HAP-1 (cell line): Measurements from ENCODE around the gene TBCEL.
A peak's percentile ranks its signal among the peaks of the same experiment; 100 is the strongest.
"Not testable (repeated sequence)": the region's sequence is repeated elsewhere in the genome, so short reads cannot be mapped to it uniquely, and the experiment has no call there.

Experiments used
- DNase-seq, 2 experiments: peaks; one replicate each; pipeline ENCODE4 v3.0.0-alpha.2; 2016 to 2020; ENCODE audit warnings: low spot score in 2 of 2
- H3K27me3 ChIP-seq: fragments of 250-450 bp; sonication (Bioruptor Pico); 2 replicates; pipeline ENCODE4 v1.5.1; 2020; ENCODE audit warnings: low read depth, mild to moderate bottlenecking, moderate library complexity
- H3K36me3 ChIP-seq: fragments of 250-450 bp; sonication (Bioruptor Pico); replicated peaks from 2 replicates; pipeline ENCODE4 v1.5.1; 2020; ENCODE audit warnings: mild to moderate bottlenecking
- H3K4me1 ChIP-seq: fragments of 250-450 bp; sonication (Bioruptor Pico); 2 replicates; pipeline ENCODE4 v1.5.1; 2020; ENCODE audit warnings: mild to moderate bottlenecking
- H3K4me3 ChIP-seq: fragments of 250-450 bp; sonication (Bioruptor Pico); 2 replicates; pipeline ENCODE4 v1.5.1; 2020; ENCODE audit warnings: mild to moderate bottlenecking, moderate library complexity
- H3K9me3 ChIP-seq: fragments of 250-450 bp; sonication (Bioruptor Pico); 2 replicates; pipeline ENCODE4 v1.5.1; 2020; ENCODE audit warnings: mild to moderate bottlenecking, moderate library complexity
- in situ Hi-C: fragments of 300-500 bp; cut with MboI; formaldehyde crosslinking; loops from 3 replicates; pipeline ENCODE4 v1.14.3; 2020; ENCODE audit warnings: low sequenced_read_pairs, inconsistent platforms, mixed read lengths

The TBCEL gene

DNA sequence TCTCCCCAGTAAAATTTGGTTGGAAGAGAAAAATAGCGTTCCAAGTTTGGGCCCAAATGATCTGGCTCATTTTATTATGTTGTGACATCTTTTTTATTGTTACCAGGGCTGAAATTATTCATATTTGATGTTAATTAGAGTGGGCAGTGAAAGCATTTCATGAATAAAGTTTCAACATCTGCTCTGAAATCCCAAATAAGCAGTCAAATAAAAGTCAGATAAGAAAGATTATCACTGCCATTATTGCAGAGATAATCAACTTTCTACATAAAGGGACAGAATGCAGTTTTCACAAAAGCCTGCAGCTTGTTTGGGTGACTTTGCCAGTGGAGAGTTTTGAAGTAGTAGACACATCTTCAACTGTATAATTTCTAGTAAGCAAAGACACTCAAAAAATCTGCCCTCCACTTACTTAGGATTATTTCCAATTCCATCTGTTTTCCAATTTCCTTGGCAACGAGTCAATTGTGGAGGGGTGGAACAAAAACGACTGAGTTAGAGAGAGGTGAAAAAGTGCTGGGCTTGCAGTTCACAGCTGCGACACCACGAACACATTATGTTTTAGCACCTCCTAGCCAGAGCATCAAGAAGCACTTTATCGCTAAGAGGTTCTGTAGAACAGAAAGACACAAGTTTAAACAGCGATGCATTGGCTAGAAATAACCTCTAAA, 86.1 kb downstream of the TBCEL start:
- H3K36me3 ChIP-seq, result no peaks in the 10 kb centered on the region
- H3K27me3 ChIP-seq, result no peaks in the 10 kb centered on the region
- in situ Hi-C loops, result no loop called here
- DNase-seq, result no peak
- no peaks in the 10 kb centered on the region for H3K9me3 ChIP-seq
- H3K4me3 ChIP-seq, result no peak overlapping the region
- no peaks in the 10 kb centered on the region for H3K4me1 ChIP-seq

DNA sequence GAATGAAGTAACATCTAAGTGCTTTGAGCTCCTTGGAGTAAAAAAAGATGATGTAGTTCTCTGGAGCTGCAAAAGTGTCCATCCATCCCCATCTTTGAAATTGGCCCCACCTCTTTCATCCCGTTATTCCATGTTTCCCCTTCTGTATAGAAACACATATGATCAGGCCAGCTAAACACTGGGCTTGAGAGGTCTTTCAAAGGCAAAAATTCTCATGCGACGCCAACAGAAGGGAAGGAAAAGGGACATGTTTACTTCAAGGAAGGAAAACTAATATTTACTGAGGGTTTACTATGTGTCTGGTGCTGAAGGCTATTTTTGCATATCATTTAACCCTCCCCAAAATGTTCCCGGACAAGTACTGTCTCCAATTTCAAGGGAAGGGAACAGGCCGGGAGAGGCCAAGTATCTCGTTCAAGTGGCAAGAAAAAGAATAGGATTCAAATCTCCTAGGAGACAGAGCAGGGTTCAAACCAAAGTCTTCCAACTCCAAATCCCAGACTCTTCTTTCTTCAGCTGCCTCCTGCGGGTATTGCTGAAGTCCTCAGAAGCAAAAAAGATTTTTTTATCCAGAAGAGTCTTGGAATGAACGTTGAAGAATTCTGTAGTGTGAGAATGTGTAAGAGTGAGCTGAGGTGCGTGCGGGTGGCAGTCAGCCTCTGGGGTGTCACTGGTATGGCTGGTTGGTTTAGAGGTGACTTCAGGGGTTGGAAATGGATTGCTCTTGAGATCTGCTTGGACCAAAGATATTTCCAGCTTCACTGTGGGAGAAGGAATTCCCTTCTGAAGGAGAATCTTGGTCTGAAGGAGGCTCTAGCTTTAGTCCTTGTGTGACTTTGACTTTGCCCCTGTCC, 87.2 kb downstream of the TBCEL start:
- no peaks in the 10 kb centered on the region for H3K27me3 ChIP-seq
- no peak overlapping the region for H3K4me3 ChIP-seq
- no peaks in the 10 kb centered on the region for H3K9me3 ChIP-seq
- H3K4me1 ChIP-seq, result no peaks in the 10 kb centered on the region
- in situ Hi-C loops, result no loop called here
- no peaks in the 10 kb centered on the region for H3K36me3 ChIP-seq
- no peak for DNase-seq

GRCh38 chr11:121112498-121113455, 88.9 kb downstream of the TBCEL start:
- peak; percentile 76 to 77 for DNase-seq
- H3K27me3 ChIP-seq, result no peaks in the 10 kb centered on the region
- in situ Hi-C loops, result no loop called here

GRCh38 chr11:121113611-121114010, 89.7 kb downstream of the TBCEL start:
- Histone ChIP-seq H3K36me3 (no peaks in the 10 kb centered on the region), H3K4me3 (no peak overlapping the region), H3K9me3 (no peaks in the 10 kb centered on the region), H3K4me1 (no peaks in the 10 kb centered on the region), H3K27me3 (no peaks in the 10 kb centered on the region)
- no peak for DNase-seq
- in situ Hi-C loops, result no loop called here

More at GRCh38 chr11:121112498-121113455, 88.9 kb downstream of the TBCEL start:
- Histone ChIP-seq H3K36me3 (no peaks in the 10 kb centered on the region), H3K4me1 (no peaks in the 10 kb centered on the region), H3K9me3 (no peaks in the 10 kb centered on the region), H3K4me3 (no peak overlapping the region)

DNA sequence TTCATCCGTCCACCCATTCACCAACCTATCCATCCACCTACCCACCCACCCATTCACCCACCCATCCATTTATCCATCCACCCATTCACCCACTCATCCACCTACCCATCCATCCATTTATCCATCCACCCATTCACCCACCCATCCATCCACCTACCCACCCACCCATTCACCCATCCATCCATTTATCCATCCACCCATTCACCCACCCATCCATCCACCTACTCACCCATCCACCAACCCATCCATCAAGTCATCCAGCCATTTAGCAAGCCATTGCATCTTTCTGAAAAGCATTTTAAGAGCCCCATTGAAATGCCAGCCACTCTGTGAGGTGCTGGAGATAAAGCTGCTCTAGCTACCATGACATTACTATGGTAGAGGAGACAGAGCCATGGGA, 91.1 kb downstream of the TBCEL start:
- H3K36me3 ChIP-seq, H3K27me3 ChIP-seq, H3K4me1 ChIP-seq, in situ Hi-C loops, H3K9me3 ChIP-seq, DNase-seq, H3K4me3 ChIP-seq: not testable (repeated sequence)

GRCh38 chr11:121117788-121118187, 93.9 kb downstream of the TBCEL start:
- no peak for DNase-seq
- H3K9me3 ChIP-seq, result peaks cover 6% of the 10 kb centered on the region; the same call in 1 of the 2 replicates
- H3K27me3 ChIP-seq, result no peaks in the 10 kb centered on the region
- in situ Hi-C loops, result no loop called here
- H3K4me1 ChIP-seq, result no peaks in the 10 kb centered on the region
- H3K4me3 ChIP-seq, result no peak overlapping the region
- H3K36me3 ChIP-seq, result no peaks in the 10 kb centered on the region

- in situ Hi-C loops, result no loop called here
- Histone ChIP-seq H3K27me3 (no peaks in the 10 kb centered on the region), H3K9me3 (peaks cover 6% of the 10 kb centered on the region; the same call in 1 of the 2 replicates), H3K4me1 (no peaks in the 10 kb centered on the region), H3K4me3 (no peak overlapping the region), H3K36me3 (no peaks in the 10 kb centered on the region)
- no peak for DNase-seq
These were observed 95.5 kb downstream of the TBCEL start for GRCh38 chr11:121119440-121119839.

DNA sequence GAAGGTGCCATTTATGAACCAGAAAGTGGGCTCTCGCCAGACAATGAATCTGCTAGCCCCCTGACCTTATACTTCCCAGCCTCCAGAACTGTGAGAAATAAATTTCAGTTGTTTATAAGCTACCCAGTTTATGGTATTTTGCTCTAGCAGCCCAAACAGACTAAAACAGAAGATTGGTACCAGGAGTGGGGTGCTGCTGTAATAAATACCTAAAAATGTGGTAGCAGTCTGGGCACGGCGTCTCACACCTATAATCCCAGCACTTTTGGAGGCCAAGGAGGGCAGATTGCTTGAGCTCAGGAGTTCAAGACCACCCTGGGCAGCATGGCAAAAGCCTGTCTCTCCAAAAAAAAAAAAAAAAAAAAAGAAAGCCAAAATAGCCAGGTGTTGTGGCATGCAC, 98.4 kb downstream of the TBCEL start:
- peaks cover 6% of the 10 kb centered on the region; the same call in 1 of the 2 replicates for H3K9me3 ChIP-seq
- H3K36me3 ChIP-seq, result no peaks in the 10 kb centered on the region
- H3K4me3 ChIP-seq, result no peak overlapping the region
- in situ Hi-C loops, result no loop called here
- no peaks in the 10 kb centered on the region for H3K27me3 ChIP-seq
- DNase-seq, result no peak
- no peaks in the 10 kb centered on the region for H3K4me1 ChIP-seq

- in situ Hi-C loops, result no loop called here
- DNase-seq, result no peak
- no peak overlapping the region for H3K4me3 ChIP-seq
- H3K27me3 ChIP-seq, result no peaks in the 10 kb centered on the region
- H3K9me3 ChIP-seq, result peaks cover 6% of the 10 kb centered on the region; the same call in 1 of the 2 replicates
- no peaks in the 10 kb centered on the region for H3K36me3 ChIP-seq
- H3K4me1 ChIP-seq, result no peaks in the 10 kb centered on the region
These were observed 99.7 kb downstream of the TBCEL start for GRCh38 chr11:121123496-121124069.

DNA sequence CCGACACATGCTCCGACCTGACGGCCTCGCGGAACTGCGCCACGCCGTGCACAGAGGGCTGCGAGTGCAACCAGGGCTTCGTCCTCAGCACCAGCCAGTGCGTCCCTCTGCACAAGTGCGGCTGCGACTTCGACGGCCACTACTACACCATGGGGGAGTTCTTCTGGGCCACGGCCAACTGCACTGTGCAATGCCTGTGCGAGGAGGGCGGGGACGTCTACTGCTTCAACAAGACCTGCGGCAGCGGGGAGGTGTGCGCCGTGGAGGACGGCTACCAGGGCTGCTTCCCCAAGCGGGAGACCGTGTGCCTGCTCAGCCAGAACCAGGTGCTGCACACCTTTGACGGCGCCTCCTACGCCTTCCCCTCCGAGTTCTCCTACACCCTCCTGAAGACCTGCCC, 103.9 kb downstream of the TBCEL start:
- Histone ChIP-seq H3K36me3 (no peaks in the 10 kb centered on the region), H3K9me3 (no peaks in the 10 kb centered on the region)
- in situ Hi-C loops, result no loop called here

GRCh38 chr11:121129362-121130340, 105.7 kb downstream of the TBCEL start:
- H3K4me3 ChIP-seq, result no peak overlapping the region
- DNase-seq, result no peak
- H3K9me3 ChIP-seq, result no peaks in the 10 kb centered on the region
- no peaks in the 10 kb centered on the region for H3K27me3 ChIP-seq
- H3K36me3 ChIP-seq, result no peaks in the 10 kb centered on the region
- H3K4me1 ChIP-seq, result no peaks in the 10 kb centered on the region
- in situ Hi-C loops, result no loop called here

More for the DNA sequence above, 103.9 kb downstream of the TBCEL start:
- Histone ChIP-seq H3K4me3 (no peak overlapping the region), H3K27me3 (no peaks in the 10 kb centered on the region), H3K4me1 (no peaks in the 10 kb centered on the region)
- no peak for DNase-seq

GRCh38 chr11:121131656-121132055, 107.8 kb downstream of the TBCEL start:
- Histone ChIP-seq H3K9me3 (no peaks in the 10 kb centered on the region), H3K4me1 (no peaks in the 10 kb centered on the region), H3K4me3 (no peak overlapping the region), H3K27me3 (no peaks in the 10 kb centered on the region), H3K36me3 (no peaks in the 10 kb centered on the region)
- in situ Hi-C loops, result no loop called here
- no peak for DNase-seq
